OCI-LY3 (cell line): ENCODE data around the gene SMAD6.

Experiments
- H2AFZ ChIP-seq: fragments of 200-600, 300-600 bp; shearing (Covaris generic); 2 replicates; pipeline ENCODE4 v1.6.0; 2014; ENCODE audit warnings: antibody characterized with exemption, low read depth, low read length
- H3K27ac ChIP-seq: fragments of 200-600, 300-600 bp; sonication (generic); 2 replicates; pipeline ENCODE4 v1.5.1; 2014; ENCODE audit warnings: mild to moderate bottlenecking, low read length, moderate library complexity, mixed read lengths
- H3K27me3 ChIP-seq: fragments of 200-600, 300-600 bp; sonication (generic); 2 replicates; pipeline ENCODE4 v1.6.1; 2014; ENCODE audit warnings: low read depth, low read length, mixed read lengths
- H3K36me3 ChIP-seq: fragments of 200-600, 300-600 bp; sonication (generic); replicated peaks from 2 replicates; pipeline ENCODE3; 2014; ENCODE audit warnings: low read depth, low read length, mixed read lengths
- H3K4me1 ChIP-seq: fragments of 300-600, 200-600 bp; sonication (generic); 2 replicates; pipeline ENCODE4 v1.6.1; 2014; ENCODE audit warnings: low read length, mixed read lengths
- H3K4me2 ChIP-seq: fragments of 200-600, 300-600 bp; sonication (generic); 2 replicates; pipeline ENCODE4 v1.6.1; 2014; ENCODE audit warnings: low read length, mixed read lengths
- H3K4me3 ChIP-seq: fragments of 300-600, 200-600 bp; sonication (generic); 2 replicates; pipeline ENCODE4 v1.5.1; 2014; ENCODE audit warnings: antibody characterized with exemption, mild to moderate bottlenecking, low read length, moderate library complexity
- H3K79me2 ChIP-seq: fragments of 300-600, 200-600 bp; shearing (Covaris generic); 2 replicates; pipeline ENCODE4 v1.6.1; 2014; ENCODE audit warnings: mild to moderate bottlenecking, low read length, mixed read lengths
- H3K9ac ChIP-seq: fragments of 300-600, 200-600 bp; shearing (Covaris generic); 2 replicates; pipeline ENCODE4 v1.6.0; 2014; ENCODE audit warnings: mild to moderate bottlenecking, low read length, moderate library complexity
- H3K9me3 ChIP-seq: fragments of 200-600, 300-600 bp; shearing (Covaris generic); 2 replicates; pipeline ENCODE4 v1.6.1; 2014; ENCODE audit warnings: low read length, mixed read lengths; ENCODE audit not compliant: insufficient read depth
- H4K20me1 ChIP-seq: fragments of 200-600, 300-600 bp; sonication (generic); 2 replicates; pipeline ENCODE4 v1.6.1; 2016; ENCODE audit warnings: low read length, mixed read lengths; ENCODE audit not compliant: insufficient read depth
- CTCF ChIP-seq: fragments of 200-600, 300-600 bp; sonication (generic); IDR thresholded peaks from 2 replicates; pipeline ENCODE4 v1.5.1; 2014; ENCODE audit warnings: antibody characterized with exemption, low read length, low read depth
- EZH2phosphoT487 ChIP-seq: fragments of 200-600 bp; shearing (Covaris generic); IDR thresholded peaks from 2 replicates; pipeline ENCODE4 v1.6.1; 2018; ENCODE audit warnings: antibody characterized with exemption, mixed run types, low read depth

The SMAD6 gene

GRCh38 chr15:66784174-66784573 lies 82.1 kb downstream of the SMAD6 start:
- TF ChIP-seq EZH2phosphoT487 (no peak), CTCF (no peak)
- Histone ChIP-seq H3K4me2 (no peak overlapping the region), H3K9ac (no peak overlapping the region), H3K4me1 (no peaks in the 10 kb centered on the region), H3K36me3 (no peaks in the 10 kb centered on the region), H2AFZ (no peak overlapping the region), H3K27ac (no peak overlapping the region), H3K4me3 (no peak overlapping the region), H3K9me3 (no peaks in the 10 kb centered on the region), H3K79me2 (no peaks in the 10 kb centered on the region), H3K27me3 (no peaks in the 10 kb centered on the region), H4K20me1 (no peaks in the 10 kb centered on the region)

- Histone ChIP-seq H3K4me1 (no peaks in the 10 kb centered on the region), H3K4me3 (no peak overlapping the region), H3K9ac (no peak overlapping the region), H3K9me3 (no peaks in the 10 kb centered on the region), H4K20me1 (no peaks in the 10 kb centered on the region), H2AFZ (no peak overlapping the region), H3K27ac (no peak overlapping the region), H3K27me3 (no peaks in the 10 kb centered on the region), H3K36me3 (no peaks in the 10 kb centered on the region), H3K4me2 (no peak overlapping the region), H3K79me2 (no peaks in the 10 kb centered on the region)
- TF ChIP-seq CTCF (no peak), EZH2phosphoT487 (no peak)
Observed at GRCh38 chr15:66785637-66786036, 83.6 kb downstream of the SMAD6 start.

- Histone ChIP-seq H3K4me2 (no peak overlapping the region), H3K36me3 (no peaks in the 10 kb centered on the region), H4K20me1 (no peaks in the 10 kb centered on the region), H3K27ac (no peak overlapping the region), H3K4me3 (no peak overlapping the region), H3K4me1 (no peaks in the 10 kb centered on the region), H3K9ac (no peak overlapping the region), H3K9me3 (no peaks in the 10 kb centered on the region), H3K79me2 (no peaks in the 10 kb centered on the region), H2AFZ (no peak overlapping the region), H3K27me3 (no peaks in the 10 kb centered on the region)
- TF ChIP-seq EZH2phosphoT487, result no peak
- no peak for TF ChIP-seq CTCF
Observed at GRCh38 chr15:66786222-66786621, 84.2 kb downstream of the SMAD6 start.

- no peaks in the 10 kb centered on the region for H3K4me1 ChIP-seq
- no peaks in the 10 kb centered on the region for H3K36me3 ChIP-seq
- no peak for TF ChIP-seq CTCF
- H3K79me2 ChIP-seq, result no peaks in the 10 kb centered on the region
- H3K27me3 ChIP-seq, result no peaks in the 10 kb centered on the region
- no peaks in the 10 kb centered on the region for H3K9me3 ChIP-seq
- no peak overlapping the region for H2AFZ ChIP-seq
- H3K9ac ChIP-seq, result no peak overlapping the region
- H4K20me1 ChIP-seq, result no peaks in the 10 kb centered on the region
- H3K27ac ChIP-seq, result no peak overlapping the region
- H3K4me3 ChIP-seq, result no peak overlapping the region
- no peak overlapping the region for H3K4me2 ChIP-seq
Observed at GRCh38 chr15:66786708-66787488, 84.9 kb downstream of the SMAD6 start.
